Stimulated activated CD8-positive, alpha-beta memory T cell treated with anti-CD3 and anti-CD28 coated beads, Interleukin-15, amount 100 ng/mL, for 1 hour (primary cell): ENCODE data around the gene GNG13.
"Not testable (repeated sequence)": the region's sequence is repeated elsewhere in the genome, so short reads cannot be mapped to it uniquely, and the experiment has no call there.

Experiments
- DNase-seq: peaks from one replicate; pipeline ENCODE4 v3.0.0-alpha.2; 2020; ENCODE audit warnings: low read depth

Gene GNG13

GRCh38 chr16:761625-762513 lies 38.7 kb downstream of the GNG13 start:
- DNase-seq, result no peak

- DNase-seq, result no peak
These were observed 39.8 kb downstream of the GNG13 start, which contains the start of gene MSLN for GRCh38 chr16:760545-761343. Gene MSLN (plus strand): TSS chr16:760734. CDS start chr16:762681, 1,947 bp downstream.

GRCh38 chr16:760065-760464 lies 40.5 kb downstream of the GNG13 start:
- DNase-seq, result no peak

- no peak for DNase-seq
These were observed 41.2 kb downstream of the GNG13 start for GRCh38 chr16:759110-759910.

GRCh38 chr16:756428-756827 lies 44.1 kb downstream of the GNG13 start:
- no peak for DNase-seq

GRCh38 chr16:754656-755055 lies 45.9 kb downstream of the GNG13 start:
- no peak for DNase-seq

GRCh38 chr16:754121-754607 lies 46.4 kb downstream of the GNG13 start:
- DNase-seq, result not testable (repeated sequence)

- DNase-seq, result no peak
These were observed 48.6 kb downstream of the GNG13 start for GRCh38 chr16:752007-752312.

- DNase-seq, result no peak
These were observed 49.2 kb downstream of the GNG13 start for GRCh38 chr16:751152-752006.

GRCh38 chr16:750485-750884 lies 50.0 kb downstream of the GNG13 start:
- DNase-seq, result no peak

- DNase-seq, result no peak
These were observed 51.5 kb downstream of the GNG13 start for GRCh38 chr16:749010-749409.
